OCI-LY7 (cell line): Measurements from ENCODE around the gene MAP3K6. TPM values are rescaled to one million over a fixed set of nuclear protein-coding genes. Genes with fewer than 3 reads are reported as not detected.

Experiments
- BruUV-seq: library from RNA; stranded (reverse); fragments of 400-500 nt; replicated peaks from 2 replicates; lab custom pipeline; 2021; lab: Mats Ljungman, UMichigan
- CTCF ChIA-PET: fragments of 300-600 bp; sonication (Branson Sonifier 250); formaldehyde crosslinking; loops from one replicate; lab custom pipeline; 2022; ENCODE audit warnings: antibody characterized with exemption; ENCODE audit not compliant: unreplicated experiment; lab: Charles Lee
- POLR2A ChIA-PET: fragments of 300-600 bp; sonication (Branson Sonifier 250); formaldehyde crosslinking; loops from one replicate; lab custom pipeline; 2022; ENCODE audit warnings: antibody characterized with exemption; lab: Charles Lee
- DNase-seq: peaks from one replicate; pipeline ENCODE4 v3.0.0-alpha.2; 2015; ENCODE audit warnings: low spot score
- H2AFZ ChIP-seq: fragments of 200-600 bp; sonication (generic), shearing (Covaris generic); 2 replicates; pipeline ENCODE4 v1.6.1; 2014; ENCODE audit warnings: mild to moderate bottlenecking, antibody characterized with exemption, low read length, moderate library complexity
- H3K27ac ChIP-seq: fragments of 200-600 bp; sonication (generic); 2 replicates; pipeline ENCODE4 v1.5.1; 2014; ENCODE audit warnings: mixed run types, low read depth, mild to moderate bottlenecking, moderate library complexity, low read length, inconsistent platforms; ENCODE audit not compliant: poor library complexity, severe bottlenecking
- H3K36me3 ChIP-seq: fragments of 200-600 bp; sonication (generic); 2 replicates; pipeline ENCODE4 v1.6.1; 2014; ENCODE audit warnings: mild to moderate bottlenecking, antibody characterized with exemption, low read length, moderate library complexity, mixed read lengths; ENCODE audit not compliant: insufficient read depth
- H3K4me1 ChIP-seq: fragments of 200-600 bp; sonication (generic); 2 replicates; pipeline ENCODE4 v1.5.1; 2014; ENCODE audit warnings: mild to moderate bottlenecking, low read length; ENCODE audit not compliant: insufficient read depth, poor library complexity, severe bottlenecking
- H3K4me2 ChIP-seq: fragments of 200-600 bp; sonication (generic); 2 replicates; pipeline ENCODE4 v1.6.1; 2014; ENCODE audit warnings: mild to moderate bottlenecking, low read length
- H3K4me3 ChIP-seq: fragments of 200-600 bp; sonication (generic); 2 replicates; pipeline ENCODE4 v1.5.1; 2014; ENCODE audit warnings: mild to moderate bottlenecking, low read depth, low read length; ENCODE audit not compliant: poor library complexity, severe bottlenecking
- H3K79me2 ChIP-seq: fragments of 200-600 bp; sonication (generic); 2 replicates; pipeline ENCODE4 v1.6.1; 2016; ENCODE audit warnings: low read depth, mild to moderate bottlenecking, low read length, moderate library complexity, mixed read lengths; ENCODE audit not compliant: insufficient read depth
- H3K9me2 ChIP-seq: fragments of 200-600 bp; sonication (generic); 2 replicates; pipeline ENCODE4 v1.6.1; 2016; ENCODE audit warnings: mild to moderate bottlenecking, low read length, mixed read lengths; ENCODE audit not compliant: insufficient read depth
- H3K9me3 ChIP-seq: fragments of 200-600 bp; sonication (generic); 2 replicates; pipeline ENCODE4 v1.6.1; 2014; ENCODE audit warnings: mild to moderate bottlenecking, mixed run types, low read length, mixed read lengths
- H4K20me1 ChIP-seq: fragments of 200-600 bp; sonication (generic); 2 replicates; pipeline ENCODE4 v1.6.1; 2014; ENCODE audit warnings: mild to moderate bottlenecking, antibody characterized with exemption, low read length, moderate library complexity, mixed read lengths; ENCODE audit not compliant: insufficient read depth
- EZH2phosphoT487 ChIP-seq: fragments of 200-600 bp; sonication (generic); IDR thresholded peaks from 2 replicates; pipeline ENCODE4 v1.6.1; 2018; ENCODE audit warnings: low read depth, borderline replicate concordance, mild to moderate bottlenecking, mixed run types, antibody characterized with exemption, low read length, moderate library complexity, mixed read lengths
- intact Hi-C: fragments of 100-400 bp; cut with micrococcal nuclease; formaldehyde crosslinking; loops from one replicate; pipeline ENCODE4 v1.10.0; 2022; ENCODE audit not compliant: unreplicated experiment
- total RNA-seq, 2 experiments: library from RNA; depleted of rRNA in 1 of 2; stranded (reverse); fragments of >200 nt in 1 of 2; shearing (Covaris generic) in 1 of 2; gene quantifications; 2 replicates each; pipeline ENCODE4 v1.2.3, GENCODE V29; 2014 to 2022
- TF ChIP-seq, protein P1 (sequence below): fragments of 200-600 bp; sonication (generic); conservative IDR thresholded peaks from 2 replicates; pipeline ENCODE4 v1.5.1; 2014; ENCODE audit warnings: mild to moderate bottlenecking, antibody characterized with exemption, low read length, moderate library complexity, mixed read lengths

The MAP3K6 gene
- total RNA-seq, 2 experiments from 2014 or later = 5.9 to 8.0 TPM

DNA sequence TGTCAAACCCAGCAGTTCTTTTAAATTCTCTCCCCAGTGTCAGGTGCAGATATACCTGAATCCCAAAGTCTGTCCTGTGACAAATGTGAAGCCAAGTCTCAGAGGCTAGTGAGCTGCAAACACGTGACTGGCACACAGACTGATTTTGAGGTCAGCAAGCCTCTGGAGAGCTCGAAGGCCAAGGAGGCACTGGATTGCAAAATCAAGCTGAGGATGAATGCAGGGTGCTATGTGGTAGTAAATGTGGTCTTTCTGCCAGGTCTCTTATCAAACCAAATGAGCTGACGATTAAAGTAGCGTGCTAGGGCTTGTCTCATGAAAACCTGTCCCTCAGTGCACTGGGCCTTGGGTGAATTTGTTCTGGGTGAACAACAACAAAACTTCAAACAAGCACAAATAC, 46.2 kb upstream of the MAP3K6 start:
- CTCF ChIA-PET = no interaction called here
- intact Hi-C loops = no loop called here
- Histone ChIP-seq H3K27ac (no peak overlapping the region), H2AFZ (no peak overlapping the region), H3K4me1 (peaks cover 26% of the 10 kb centered on the region), H3K4me3 (no peak overlapping the region), H3K9me2 (no peaks in the 10 kb centered on the region), H3K79me2 (no peaks in the 10 kb centered on the region), H3K4me2 (no peak overlapping the region), H3K36me3 (peaks cover 95% of the 10 kb centered on the region), H3K9me3 (no peaks in the 10 kb centered on the region), H4K20me1 (no peaks in the 10 kb centered on the region)
- DNase-seq = no peak
- no peak for TF ChIP-seq EZH2phosphoT487
- TF ChIP-seq, protein P1, sequence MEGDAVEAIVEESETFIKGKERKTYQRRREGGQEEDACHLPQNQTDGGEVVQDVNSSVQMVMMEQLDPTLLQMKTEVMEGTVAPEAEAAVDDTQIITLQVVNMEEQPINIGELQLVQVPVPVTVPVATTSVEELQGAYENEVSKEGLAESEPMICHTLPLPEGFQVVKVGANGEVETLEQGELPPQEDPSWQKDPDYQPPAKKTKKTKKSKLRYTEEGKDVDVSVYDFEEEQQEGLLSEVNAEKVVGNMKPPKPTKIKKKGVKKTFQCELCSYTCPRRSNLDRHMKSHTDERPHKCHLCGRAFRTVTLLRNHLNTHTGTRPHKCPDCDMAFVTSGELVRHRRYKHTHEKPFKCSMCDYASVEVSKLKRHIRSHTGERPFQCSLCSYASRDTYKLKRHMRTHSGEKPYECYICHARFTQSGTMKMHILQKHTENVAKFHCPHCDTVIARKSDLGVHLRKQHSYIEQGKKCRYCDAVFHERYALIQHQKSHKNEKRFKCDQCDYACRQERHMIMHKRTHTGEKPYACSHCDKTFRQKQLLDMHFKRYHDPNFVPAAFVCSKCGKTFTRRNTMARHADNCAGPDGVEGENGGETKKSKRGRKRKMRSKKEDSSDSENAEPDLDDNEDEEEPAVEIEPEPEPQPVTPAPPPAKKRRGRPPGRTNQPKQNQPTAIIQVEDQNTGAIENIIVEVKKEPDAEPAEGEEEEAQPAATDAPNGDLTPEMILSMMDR = no peak
- POLR2A ChIA-PET = no interaction called here
- BruUV-seq = no TSS peak

DNA sequence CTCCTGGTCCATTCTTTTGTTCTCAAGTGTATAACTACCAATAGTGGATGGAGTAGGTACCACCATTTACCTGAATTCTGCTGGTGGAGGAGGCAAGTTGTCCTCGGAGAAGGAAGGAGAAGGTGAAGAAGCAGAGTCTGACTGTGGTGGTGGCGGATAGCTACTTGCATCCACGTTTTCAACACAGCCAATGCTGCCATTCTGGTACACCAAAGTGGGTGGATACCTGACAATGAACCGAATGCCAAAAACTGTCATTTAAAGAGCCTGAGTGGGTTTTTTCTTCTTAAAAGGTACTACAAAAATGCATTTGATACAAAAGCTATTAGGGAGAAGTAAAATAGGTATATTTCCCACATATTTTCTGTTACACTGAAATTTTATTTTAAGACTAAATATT, 45.7 kb upstream of the MAP3K6 start:
- H3K27ac ChIP-seq = no peak overlapping the region
- H2AFZ ChIP-seq = no peak overlapping the region
- intact Hi-C loops = no loop called here
- no peaks in the 10 kb centered on the region for H4K20me1 ChIP-seq
- TF ChIP-seq, protein P1 = no peak
- TF ChIP-seq EZH2phosphoT487 = no peak
- POLR2A ChIA-PET = interaction anchor here (1.3 kb wide), 1 partner anchor 8 kb away, joined by 7 read pairs; no protein-coding TSS in a partner anchor
- H3K4me1 ChIP-seq = peaks cover 28% of the 10 kb centered on the region
- CTCF ChIA-PET = no interaction called here
- H3K9me2 ChIP-seq = no peaks in the 10 kb centered on the region
- H3K4me3 ChIP-seq = no peak overlapping the region
- peaks cover 95% of the 10 kb centered on the region for H3K36me3 ChIP-seq
- no peak overlapping the region for H3K4me2 ChIP-seq
- no peaks in the 10 kb centered on the region for H3K9me3 ChIP-seq
- no TSS peak for BruUV-seq
- H3K79me2 ChIP-seq = no peaks in the 10 kb centered on the region
- DNase-seq = no peak

DNA sequence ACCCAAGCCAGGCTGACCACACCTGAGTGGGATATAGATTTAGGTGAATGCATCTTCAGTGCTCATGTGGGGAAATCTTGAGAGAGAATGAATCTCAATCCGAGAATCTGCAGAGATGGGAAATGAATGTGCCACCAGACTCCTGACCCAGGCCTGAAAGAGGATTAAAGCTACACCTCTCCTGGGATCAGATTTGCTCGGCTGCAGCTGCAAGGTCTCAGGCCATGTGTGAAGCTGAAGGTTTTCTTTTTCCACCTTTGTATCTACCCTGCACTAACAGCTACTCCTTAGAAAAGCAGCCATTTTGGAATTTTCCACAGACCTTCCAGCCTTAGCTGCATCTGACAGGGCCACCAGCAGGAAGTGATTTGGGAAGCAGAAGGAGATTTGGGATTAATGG, 43.9 kb upstream of the MAP3K6 start:
- no peaks in the 10 kb centered on the region for H4K20me1 ChIP-seq
- H3K4me3 ChIP-seq = no peak overlapping the region
- intact Hi-C loops = no loop called here
- no peak overlapping the region for H3K4me2 ChIP-seq
- H3K36me3 ChIP-seq = peaks cover 84% of the 10 kb centered on the region
- BruUV-seq = no TSS peak
- CTCF ChIA-PET = interaction anchor here (1.2 kb wide), 1 partner anchor 35 kb away, joined by 3 read pairs; no protein-coding TSS in a partner anchor
- no peaks in the 10 kb centered on the region for H3K9me3 ChIP-seq
- no peak overlapping the region for H3K27ac ChIP-seq
- H3K9me2 ChIP-seq = no peaks in the 10 kb centered on the region
- peaks cover 30% of the 10 kb centered on the region for H3K4me1 ChIP-seq
- H2AFZ ChIP-seq = no peak overlapping the region
- no peak for DNase-seq
- TF ChIP-seq EZH2phosphoT487 = no peak
- TF ChIP-seq, protein P1 = no peak
- H3K79me2 ChIP-seq = no peaks in the 10 kb centered on the region
- POLR2A ChIA-PET = interaction anchor here (1.0 to 1.6 kb wide), 2 partner anchors 26 to 146 kb away, joined by 3 read pairs; no protein-coding TSS in a partner anchor
